ENCODE results near the gene HGS.

Gene HGS

DNA sequence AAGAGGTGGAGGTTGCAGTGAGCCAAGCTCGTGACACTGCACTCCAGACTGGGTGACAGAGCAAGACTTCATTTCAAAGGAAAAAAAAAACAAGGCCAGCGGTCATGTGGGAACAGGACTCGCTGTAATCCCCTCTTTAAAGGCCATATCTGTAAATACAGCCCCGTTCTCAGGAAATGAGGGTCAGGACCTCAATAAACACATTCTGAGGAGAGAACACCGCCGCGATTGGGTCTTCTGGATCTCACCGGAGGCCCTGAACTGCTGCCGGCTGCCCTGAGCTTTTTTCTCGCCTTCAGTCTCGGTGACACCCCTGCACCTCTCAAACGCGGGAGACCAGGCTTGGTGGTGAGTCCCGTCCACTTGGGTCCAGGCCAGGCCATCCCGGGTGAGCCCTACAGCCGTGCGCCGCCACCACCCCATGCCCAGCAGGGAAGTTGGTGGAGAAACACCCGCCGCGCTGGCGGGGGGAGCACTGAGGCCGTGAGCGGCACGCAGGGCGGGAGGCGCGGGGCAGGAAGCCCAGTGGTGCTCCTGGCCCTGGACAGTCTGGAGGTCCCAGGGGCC lies 56.7 kb downstream of the HGS start:
- no peak for DNase-seq

GRCh38 chr17:81741049-81741593 lies 57.3 kb downstream of the HGS start:
- DNase-seq: no peak

- no peak for DNase-seq
Measured at GRCh38 chr17:81741594-81742452, 58.0 kb downstream of the HGS start.

Measured in right kidney (tissue), 1 donor.